Measurements from ENCODE around the gene SNED1.
"Not testable (repeated sequence)": the region's sequence is repeated elsewhere in the genome, so short reads cannot be mapped to it uniquely, and the experiment has no call there.

The SNED1 gene

GRCh38 chr2:241088791-241089732 is 90.6 kb downstream of the SNED1 start:
- DNase-seq = no peak

GRCh38 chr2:241091201-241091600 is 92.8 kb downstream of the SNED1 start:
- DNase-seq = no peak

- no peak for DNase-seq
Measured at GRCh38 chr2:241091734-241092445, 93.5 kb downstream of the SNED1 start.

DNA sequence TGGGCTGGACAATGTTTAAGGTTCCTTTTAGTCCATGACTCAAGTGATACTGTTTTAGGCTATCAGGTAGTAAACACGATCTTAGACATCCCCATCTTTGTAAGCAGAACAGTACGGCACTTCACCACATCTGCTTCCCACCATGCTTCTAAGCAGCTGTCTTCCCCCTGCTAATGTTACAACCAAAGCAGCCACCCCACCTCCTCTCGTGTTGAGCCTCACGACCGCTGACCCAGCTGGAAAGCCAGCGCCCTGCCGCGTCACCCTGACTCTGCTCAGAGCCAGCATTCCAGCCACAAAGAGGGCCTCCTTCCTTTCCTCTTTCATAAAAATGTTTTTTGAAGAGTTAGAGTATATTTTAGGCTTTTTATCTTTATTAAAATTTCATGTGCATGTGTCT is 94.3 kb downstream of the SNED1 start:
- no peak for DNase-seq

- DNase-seq = not testable (repeated sequence)
Measured at GRCh38 chr2:241093133-241093781, 94.8 kb downstream of the SNED1 start.

GRCh38 chr2:241094172-241094571 is 95.8 kb downstream of the SNED1 start:
- no peak for DNase-seq

DNA sequence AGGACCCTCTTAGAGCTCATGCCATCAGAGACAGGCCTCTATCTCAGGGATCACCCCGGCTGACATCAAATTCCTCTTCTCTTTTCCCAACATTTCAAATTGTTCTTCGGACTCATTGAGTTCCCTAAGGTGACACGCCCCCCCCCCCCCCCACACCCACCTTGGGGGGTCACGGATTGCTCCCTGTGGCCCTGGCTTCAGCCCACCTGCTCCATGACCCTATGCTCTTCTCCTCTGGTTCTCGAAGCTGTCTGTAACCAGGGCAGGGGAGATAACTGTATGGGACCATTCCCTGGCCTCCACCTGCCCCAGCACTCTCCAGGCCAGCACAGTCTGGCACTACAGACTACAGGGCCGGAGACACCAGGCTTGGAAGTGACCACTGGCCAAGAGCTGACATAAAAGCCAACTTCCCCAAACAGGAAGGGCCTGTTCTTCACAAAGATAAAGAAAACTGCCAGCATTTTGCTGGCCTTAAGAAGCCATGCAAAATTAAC is 96.6 kb downstream of the SNED1 start:
- DNase-seq = no peak

GRCh38 chr2:241095594-241096290 is 97.3 kb downstream of the SNED1 start:
- DNase-seq = no peak

GRCh38 chr2:241096979-241097378 is 98.6 kb downstream of the SNED1 start:
- DNase-seq = no peak

- no peak for DNase-seq
Measured at GRCh38 chr2:241099246-241099645, 100.8 kb downstream of the SNED1 start.

DNA sequence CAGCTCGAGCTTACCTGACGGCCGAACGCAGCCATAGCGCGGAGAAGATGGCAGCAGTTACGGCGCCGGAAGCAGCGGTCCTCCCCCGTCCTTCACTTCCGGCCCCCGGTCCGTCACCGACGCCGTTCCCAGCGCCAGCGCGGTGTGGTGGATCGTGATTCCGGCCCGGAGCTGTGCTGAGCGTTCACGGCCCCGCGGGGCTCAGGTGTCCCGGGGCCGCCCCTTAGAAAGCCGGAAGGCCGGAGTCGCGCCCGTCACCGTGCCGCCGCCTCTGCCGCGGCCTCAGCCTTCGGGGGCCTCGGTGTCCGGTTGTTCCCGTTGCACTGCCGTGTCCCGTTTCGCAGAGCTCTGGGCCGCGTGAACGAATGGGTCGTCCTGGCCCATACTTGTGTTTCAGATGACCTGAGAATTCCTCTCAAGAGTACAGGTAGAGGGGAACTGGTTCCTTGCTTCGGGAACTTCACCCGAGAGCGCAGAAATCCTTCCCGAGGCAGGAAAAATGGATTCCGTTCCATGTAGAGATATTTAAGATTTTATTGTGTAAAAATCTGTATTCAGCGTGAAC is 103.9 kb downstream of the SNED1 start, which contains the start of gene MTERF4:
Gene MTERF4, minus strand, starts transcription at position 49 of the 565 bp plus-strand sequence. Its CDS starts 14 bp downstream, at position 35.
- peak; percentile 72 to 91 for DNase-seq

DNA sequence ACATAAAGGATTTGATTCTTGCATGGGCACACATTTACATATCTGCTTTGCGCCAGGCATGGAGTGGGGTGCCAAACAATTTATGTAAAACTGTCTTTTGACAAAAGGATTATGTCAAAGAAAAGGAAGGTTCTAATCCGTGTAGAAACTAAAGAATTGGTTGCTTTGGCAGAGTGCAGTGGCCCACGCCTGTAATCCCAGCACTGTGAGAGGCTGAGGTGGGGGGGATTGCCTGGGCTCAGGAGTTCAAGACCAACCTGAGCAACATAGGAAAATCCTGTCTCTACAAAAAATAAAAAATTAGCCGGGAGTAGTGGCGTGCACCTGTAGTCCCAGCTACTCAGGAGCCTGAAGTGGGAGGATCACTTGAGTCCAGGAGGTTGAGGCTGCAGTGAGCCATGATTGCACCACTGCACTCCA is 104.8 kb downstream of the SNED1 start:
- DNase-seq = no peak

DNA sequence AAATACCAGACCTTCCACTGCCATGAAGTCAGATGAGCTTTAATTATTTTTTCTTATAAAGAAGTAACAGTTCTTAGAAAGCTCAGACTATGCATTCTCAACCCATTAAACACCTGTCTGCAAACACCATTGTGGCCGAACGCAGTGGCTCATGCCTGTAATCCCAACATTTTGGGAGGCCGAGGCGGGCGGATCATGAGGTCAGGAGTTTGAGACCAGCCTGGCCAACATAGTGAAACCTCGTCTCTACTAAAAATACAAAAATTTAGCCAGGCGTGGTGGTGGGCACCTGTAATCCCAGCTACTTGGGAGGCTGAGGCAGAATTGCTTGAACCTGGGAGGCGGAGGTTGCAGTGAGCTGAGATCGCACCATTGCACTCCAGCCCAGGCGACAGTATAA is 106.2 kb downstream of the SNED1 start:
- DNase-seq = not testable (repeated sequence)

DNA sequence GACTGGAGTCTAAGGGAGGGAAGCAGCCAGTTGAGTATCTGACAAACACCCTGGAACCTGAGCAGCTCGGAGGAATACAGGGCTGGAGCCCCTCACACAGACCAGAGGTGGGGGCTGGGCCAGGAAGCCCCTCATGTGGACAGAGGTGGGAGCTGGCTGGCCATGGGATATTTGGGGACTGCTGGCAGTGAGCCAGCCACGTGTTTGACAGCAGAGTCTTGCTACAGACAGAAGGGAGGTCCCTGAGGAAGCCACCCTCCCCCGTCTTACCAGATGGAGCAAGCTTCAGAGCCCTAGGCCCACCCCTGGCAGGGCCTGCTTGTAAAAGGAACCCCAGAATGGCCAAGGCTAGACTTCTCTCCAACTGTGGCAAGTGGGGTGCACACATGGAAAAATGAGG is 107.2 kb downstream of the SNED1 start:
- DNase-seq = no peak

- DNase-seq = no peak
Measured at GRCh38 chr2:241107031-241107783, 108.8 kb downstream of the SNED1 start.

DNA sequence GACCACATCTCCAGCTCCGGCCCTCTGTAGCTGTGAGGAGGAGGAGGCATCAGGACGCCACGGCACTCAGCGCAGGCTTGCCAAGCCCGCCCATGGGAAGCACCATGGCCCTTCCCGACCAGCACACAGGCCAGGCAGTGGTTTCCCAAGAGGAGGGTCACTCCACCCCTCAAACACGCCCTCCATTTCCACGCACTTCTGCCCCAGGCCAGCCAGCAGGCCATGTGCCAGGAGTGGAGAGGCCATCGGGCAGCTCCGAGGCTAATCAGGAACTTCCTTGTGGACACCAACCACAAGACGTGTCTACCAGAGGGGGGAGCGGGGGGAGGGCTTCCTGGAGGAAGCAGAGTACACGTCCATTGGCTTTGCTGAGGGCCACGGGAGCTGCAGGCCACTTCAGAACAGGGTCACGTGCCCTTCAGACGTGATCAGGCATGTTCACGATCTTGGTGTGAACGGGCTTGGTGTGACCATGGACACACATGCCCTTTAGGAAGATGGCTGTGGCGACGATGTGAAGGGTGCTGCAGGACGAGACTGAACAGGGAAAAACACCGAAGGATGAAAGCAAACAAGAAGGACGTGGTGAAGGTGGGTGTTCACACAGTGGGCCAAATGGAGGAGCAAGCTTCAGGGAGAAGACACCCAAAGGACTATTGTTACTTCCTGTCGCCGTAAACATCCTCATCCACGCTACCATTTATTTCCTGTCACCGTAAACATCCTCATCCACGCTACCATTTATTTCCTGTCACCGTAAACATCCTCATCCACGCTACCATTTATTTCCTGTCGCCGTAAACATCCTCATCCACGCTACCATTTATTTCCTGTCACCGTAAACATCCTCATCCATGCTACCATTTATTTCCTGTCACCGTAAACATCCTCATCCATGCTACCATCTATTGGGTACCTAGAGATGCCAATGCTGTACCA is 110.1 kb downstream of the SNED1 start:
- DNase-seq = no peak

- DNase-seq = no peak
Measured at GRCh38 chr2:241109210-241110088, 111.0 kb downstream of the SNED1 start.

DNA sequence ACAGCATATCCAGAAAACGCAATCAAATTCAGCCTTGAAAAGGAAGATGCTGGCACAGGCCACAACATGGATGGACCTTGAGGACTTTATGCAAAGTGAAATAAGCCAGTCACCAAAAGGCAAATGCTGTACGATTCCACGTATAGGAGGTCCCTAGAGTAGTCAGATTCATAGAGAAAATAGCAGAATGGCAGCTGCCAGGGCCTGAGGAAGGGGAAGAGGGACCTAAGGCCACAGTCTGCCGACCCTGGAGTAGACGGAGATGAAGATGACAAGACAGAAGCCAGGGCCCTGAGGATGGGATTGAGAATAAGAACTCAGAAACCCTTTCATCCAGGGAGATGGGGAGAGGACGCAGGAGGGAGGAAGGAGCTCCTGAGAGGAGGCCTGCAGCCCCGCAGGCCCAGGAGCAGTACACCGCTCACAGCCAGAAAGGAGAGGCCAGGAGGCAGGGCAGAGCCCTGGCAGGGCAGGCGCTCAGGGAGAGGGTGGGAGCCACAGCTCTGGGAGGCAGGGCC is 111.7 kb downstream of the SNED1 start:
- DNase-seq = no peak

Data from inflammatory macrophage treated with lipopolysaccharide for 1 hour (primary cell).